Stimulated activated naive CD8-positive, alpha-beta T cell treated with anti-CD3 and anti-CD28 coated beads, Interleukin-15, amount 100 ng/mL, for 72 hours (primary cell): ENCODE results near the gene RIN1.

Experiments
- ATAC-seq: fragments of 150-1000 bp; cut with Tn5 transposase; 2 replicates; pipeline ENCODE4 v1.10.0; 2021; ENCODE audit warnings: mild to moderate bottlenecking, moderate library complexity
- DNase-seq, 2 donors: peaks; one replicate each; pipeline ENCODE4 v3.0.0; 2021 to 2022
- H3K27ac Mint-ChIP-seq, 2 donors: one replicate each; pipeline ENCODE4 v1.8.0; 2022; ENCODE audit warnings: mild to moderate bottlenecking in 2 of 2, mixed read lengths in 2 of 2, moderate library complexity in 2 of 2
- H3K27me3 Mint-ChIP-seq: one replicate; pipeline ENCODE4 v1.8.0; 2022; ENCODE audit warnings: mixed read lengths
- H3K4me1 Mint-ChIP-seq: one replicate; pipeline ENCODE4 v1.8.0; 2022; ENCODE audit warnings: mild to moderate bottlenecking, mixed read lengths
- H3K4me3 Mint-ChIP-seq, 2 donors: one replicate each; pipeline ENCODE4 v1.8.0; 2022; ENCODE audit warnings: mild to moderate bottlenecking in 2 of 2, mixed read lengths in 2 of 2, moderate library complexity in 1 of 2
- H3K9me3 Mint-ChIP-seq, 2 donors: one replicate each; pipeline ENCODE4 v1.8.0; 2022; ENCODE audit warnings: mixed read lengths in 2 of 2

Gene RIN1

DNA sequence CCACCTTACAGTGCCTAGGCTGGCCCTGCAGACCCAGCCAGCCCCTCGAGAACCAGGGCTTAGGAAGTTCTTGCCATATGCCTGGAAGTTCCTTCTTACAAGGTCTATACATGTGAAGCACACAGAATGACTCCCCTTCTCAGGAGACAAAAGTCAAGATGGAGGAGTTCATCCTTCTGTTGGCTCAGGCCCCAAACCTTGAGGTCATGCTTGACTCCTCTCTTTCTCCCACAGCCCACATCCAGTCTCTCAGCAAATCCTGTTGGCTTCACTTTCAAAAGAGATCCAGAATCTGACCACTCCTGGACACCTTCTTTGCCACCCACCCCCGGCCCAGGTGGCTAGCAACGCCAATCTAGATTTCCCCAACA lies 17.6 kb downstream of the RIN1 start:
- ATAC-seq, result no peak
- DNase-seq, result no peak
- Mint-ChIP-seq H3K27me3 (no peaks in the 10 kb centered on the region), H3K4me1 (peaks cover 74% of the 10 kb centered on the region), H3K4me3 (peak overlapping the region; percentile 91 to 95), H3K27ac (peak overlapping the region in 1 of 2 donors; percentile 98), H3K9me3 (peaks cover 3 to 10% of the 10 kb centered on the region in 2 donors)

DNA sequence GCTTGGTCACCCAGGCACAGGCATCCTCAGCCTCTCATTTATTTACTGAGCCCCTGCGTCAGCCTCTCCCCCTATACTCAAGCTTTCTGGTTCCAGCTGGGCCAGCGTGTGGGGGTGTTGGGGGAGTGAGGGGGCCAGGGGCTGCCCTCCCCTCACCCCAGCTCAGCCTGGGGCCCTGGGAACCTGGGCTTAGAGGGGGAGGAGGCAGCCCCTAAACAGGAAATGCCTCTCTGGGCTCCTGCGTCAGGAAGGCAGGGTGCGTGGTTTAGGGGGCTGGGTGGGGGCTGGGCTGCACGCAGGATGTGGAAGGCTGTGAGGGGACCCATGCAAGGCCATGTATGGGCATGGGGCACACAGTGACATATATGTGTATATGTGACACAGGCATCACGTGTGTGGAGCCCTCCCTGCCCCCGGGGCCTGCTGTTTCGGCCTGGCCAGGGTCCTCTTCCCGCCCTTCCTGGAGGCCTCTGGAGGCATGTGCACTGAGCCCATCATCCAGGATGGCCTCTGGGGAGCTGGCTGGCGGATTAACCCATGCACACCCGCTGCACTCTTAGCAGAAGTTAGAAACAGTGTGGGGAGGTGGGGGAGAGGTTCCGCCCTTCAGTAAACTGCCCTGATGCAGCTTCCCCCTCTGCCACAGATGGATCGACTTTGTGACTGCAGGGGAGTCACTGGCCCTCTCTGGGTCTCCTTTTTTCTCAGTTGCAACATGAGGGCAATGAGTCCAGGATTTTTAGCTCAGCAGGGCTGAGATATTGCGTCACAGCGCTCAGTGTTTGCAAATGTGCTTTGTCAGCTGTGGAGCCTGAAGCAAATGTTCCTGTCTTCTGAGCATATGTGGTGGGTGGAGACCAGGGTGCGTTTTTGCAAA lies 18.3 kb downstream of the RIN1 start:
- peak overlapping the region; percentile 96 to 98 for H3K27ac Mint-ChIP-seq
- H3K27me3 Mint-ChIP-seq, result no peaks in the 10 kb centered on the region
- peak; percentile 66 to 79 for DNase-seq
- peaks cover 0 to 10% of the 10 kb centered on the region in 2 donors for H3K9me3 Mint-ChIP-seq
- ATAC-seq, result peak; percentile 83
- peak overlapping the region; percentile 91 to 95 for H3K4me3 Mint-ChIP-seq
- peaks cover 79% of the 10 kb centered on the region for H3K4me1 Mint-ChIP-seq

DNA sequence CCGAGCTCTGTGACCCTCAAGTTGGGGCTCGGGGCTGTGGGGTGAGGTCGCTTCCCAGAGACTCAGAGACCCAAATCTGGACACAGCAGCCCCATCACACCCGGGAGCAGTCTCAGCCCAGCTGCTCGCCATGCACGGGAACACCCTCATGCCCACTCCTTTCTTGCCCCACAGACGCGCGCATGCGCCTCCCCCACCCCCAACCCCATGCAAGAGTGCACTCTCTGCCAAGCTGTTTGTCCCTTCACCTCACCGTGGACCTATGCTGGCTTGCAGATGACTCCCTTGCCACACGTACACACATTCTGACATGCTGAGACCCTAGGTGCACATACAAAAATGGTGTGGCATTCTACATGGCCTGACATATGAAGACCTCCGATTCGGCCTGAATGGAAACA lies 18.9 kb downstream of the RIN1 start:
- DNase-seq, result peak; percentile 70 to 73
- Mint-ChIP-seq H3K4me3 (peak overlapping the region; percentile 91 to 95), H3K27me3 (no peaks in the 10 kb centered on the region), H3K4me1 (peaks cover 75% of the 10 kb centered on the region), H3K27ac (peak overlapping the region; percentile 95 to 98), H3K9me3 (peaks cover 0 to 10% of the 10 kb centered on the region in 2 donors)
- ATAC-seq, result peak; percentile 37

DNA sequence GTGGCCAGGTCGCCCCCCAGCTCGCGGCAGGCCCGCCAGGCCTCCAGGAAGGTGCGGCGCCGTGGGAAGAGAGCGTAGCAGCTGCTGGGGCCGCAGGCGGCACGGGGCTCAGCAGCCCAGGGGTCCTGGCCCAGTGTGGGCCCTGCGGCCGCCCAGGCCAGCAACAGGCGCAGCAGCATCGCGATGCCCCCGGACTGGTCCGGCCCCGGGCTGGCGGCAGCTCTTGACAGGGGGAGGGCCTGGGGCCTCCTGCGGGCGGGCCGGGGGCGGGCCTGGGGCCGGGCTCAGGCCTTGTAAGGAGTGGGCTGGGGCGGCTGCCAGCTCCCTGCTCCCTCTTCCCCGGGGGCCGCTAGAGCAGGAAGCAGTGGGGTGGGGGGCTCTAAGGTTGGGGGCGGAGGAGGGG lies 19.4 kb downstream of the RIN1 start, which contains the start of gene CD248:
CD248 (minus strand) TSS at position 196 of the 403 bp plus-strand sequence; CDS start at position 179, 17 bp downstream.
- H3K4me1 Mint-ChIP-seq, result peaks cover 71% of the 10 kb centered on the region
- H3K9me3 Mint-ChIP-seq, result peaks cover 0 to 10% of the 10 kb centered on the region in 2 donors

DNA sequence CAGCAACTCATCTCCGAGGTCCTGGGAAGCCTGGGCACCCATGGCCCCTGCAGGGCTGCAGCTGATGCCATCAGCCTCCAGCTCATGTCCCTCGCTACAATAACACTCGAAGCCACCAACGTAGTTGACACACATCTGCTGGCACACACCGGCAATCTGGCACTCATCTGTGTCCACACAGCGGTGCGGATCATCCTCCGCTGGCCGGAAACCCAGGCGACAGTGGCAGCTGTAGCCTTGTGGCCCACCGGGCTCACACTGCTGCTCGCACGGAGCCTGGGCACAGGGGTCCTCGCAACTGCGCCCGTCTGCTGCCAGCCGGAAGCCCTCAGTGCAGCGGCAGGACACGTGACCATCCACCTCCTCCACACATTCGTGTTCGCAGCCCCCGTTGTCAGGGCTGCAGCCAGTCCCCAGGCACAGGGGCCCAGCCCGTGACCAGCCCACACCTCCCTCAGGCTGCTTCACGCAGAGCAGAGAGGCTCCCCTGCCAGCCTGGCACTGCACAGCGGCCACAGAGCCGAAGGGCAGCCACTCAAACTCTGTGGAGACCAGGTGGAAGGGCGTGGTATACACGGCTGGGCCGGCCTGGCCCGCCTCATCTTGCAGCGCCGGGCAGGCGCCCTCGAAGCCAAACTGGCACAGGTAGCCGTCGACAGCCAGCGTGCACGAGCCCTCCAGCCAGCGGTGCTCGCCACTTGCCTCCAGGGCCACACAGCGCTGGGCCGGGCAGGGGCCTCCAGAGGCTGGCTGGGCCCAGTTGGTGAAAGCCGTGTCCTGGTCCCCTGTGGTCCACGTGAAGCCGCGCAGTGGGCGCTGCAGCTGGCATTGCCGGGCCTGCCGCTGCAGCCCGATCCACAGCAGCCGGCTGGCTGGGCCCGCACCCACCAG lies 20.1 kb downstream of the RIN1 start:
- Mint-ChIP-seq H3K27me3 (no peaks in the 10 kb centered on the region), H3K4me3 (peak overlapping the region; percentile 91 to 95), H3K4me1 (peaks cover 73% of the 10 kb centered on the region), H3K9me3 (peaks cover 0 to 10% of the 10 kb centered on the region in 2 donors), H3K27ac (peak overlapping the region in 1 of 2 donors; percentile 19)
- DNase-seq (peak; percentile 68 to 71), ATAC-seq (no peak)

More for the DNA sequence above, 19.4 kb downstream of the RIN1 start, which contains the start of gene CD248:
- Mint-ChIP-seq H3K27ac (peak within 1 kb of the TSS; percentile 95 to 98), H3K4me3 (peak within 1 kb of the TSS; percentile 91 to 95), H3K27me3 (no peaks in the 10 kb centered on the region)
- DNase-seq (peak in 1 of 2 donors; percentile 45), ATAC-seq (no peak)

DNA sequence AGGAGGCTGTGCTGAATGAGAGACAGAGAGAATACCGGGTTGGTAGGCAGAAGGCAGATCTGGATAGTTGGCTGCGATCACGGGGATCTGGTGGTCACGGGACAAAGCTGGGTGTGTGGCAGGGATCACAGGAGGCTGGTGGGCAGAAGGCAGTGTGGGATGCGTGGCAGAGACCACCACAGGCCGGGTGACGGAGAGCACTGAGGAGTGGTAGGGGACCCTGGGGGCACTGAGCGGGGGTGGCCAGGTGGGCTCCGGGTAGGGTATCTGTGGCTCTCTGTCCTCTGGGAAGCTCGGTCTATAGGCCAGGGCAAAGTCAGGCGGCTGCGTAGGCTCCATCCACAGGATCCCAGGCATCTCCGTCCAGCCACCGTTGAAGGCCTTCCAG lies 20.7 kb downstream of the RIN1 start:
- H3K27ac Mint-ChIP-seq, result peak overlapping the region; percentile 44 to 92
- no peaks in the 10 kb centered on the region for H3K27me3 Mint-ChIP-seq
- ATAC-seq, result no peak
- H3K4me3 Mint-ChIP-seq, result peak overlapping the region; percentile 91 to 95
- no peak for DNase-seq
- peaks cover 73% of the 10 kb centered on the region for H3K4me1 Mint-ChIP-seq
- peaks cover 0 to 10% of the 10 kb centered on the region in 2 donors for H3K9me3 Mint-ChIP-seq

DNA sequence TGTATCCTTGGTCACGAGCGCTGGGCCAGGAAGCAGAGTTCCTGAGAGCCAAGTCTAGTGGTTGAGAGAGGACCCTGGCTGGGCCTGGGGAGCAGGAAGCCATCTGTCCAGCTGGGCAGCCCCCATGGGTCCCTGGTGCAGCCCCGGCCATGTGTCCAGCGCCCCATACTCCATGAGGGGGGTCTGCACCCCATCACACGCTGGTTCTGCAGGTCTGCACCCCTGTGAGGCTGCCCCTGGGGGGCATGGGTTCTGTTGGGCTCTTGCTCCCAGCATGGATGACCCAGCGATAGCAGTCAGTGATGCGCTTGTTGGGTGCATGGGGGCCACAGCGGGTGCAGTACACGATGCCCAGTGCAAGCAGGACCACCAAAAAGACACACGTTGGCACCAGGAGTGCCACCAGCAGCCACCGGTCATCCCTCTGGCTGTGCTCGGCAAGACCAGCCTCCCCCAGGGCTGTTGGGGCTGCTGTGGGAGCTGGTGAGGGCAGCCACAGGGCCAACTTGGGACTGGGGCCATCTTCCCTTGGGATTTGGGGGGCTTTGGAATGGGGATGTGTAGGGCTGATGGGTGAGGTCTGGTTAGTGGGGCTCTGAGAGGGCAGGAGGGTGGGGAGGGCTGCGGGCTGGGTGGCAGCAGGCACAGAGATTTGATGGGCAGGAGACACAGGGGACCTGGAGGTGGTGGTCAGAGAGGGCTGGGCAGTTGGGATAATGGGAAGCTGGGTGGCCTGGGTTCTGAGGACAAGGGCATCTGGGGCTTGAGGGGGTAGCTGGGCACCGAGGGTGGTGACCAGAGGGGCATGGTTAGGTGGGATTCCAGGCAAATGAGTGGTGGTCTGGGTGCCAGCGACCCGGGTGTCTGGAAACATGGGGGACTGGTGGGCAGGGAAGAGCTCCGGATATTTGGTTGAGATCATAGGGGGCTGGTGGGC lies 21.4 kb downstream of the RIN1 start:
- no peaks in the 10 kb centered on the region for H3K27me3 Mint-ChIP-seq
- no peak for DNase-seq
- peak overlapping the region; percentile 92 to 95 for H3K27ac Mint-ChIP-seq
- peak overlapping the region; percentile 91 to 95 for H3K4me3 Mint-ChIP-seq
- peaks cover 0 to 7% of the 10 kb centered on the region in 2 donors for H3K9me3 Mint-ChIP-seq
- ATAC-seq, result no peak
- H3K4me1 Mint-ChIP-seq, result peaks cover 69% of the 10 kb centered on the region

DNA sequence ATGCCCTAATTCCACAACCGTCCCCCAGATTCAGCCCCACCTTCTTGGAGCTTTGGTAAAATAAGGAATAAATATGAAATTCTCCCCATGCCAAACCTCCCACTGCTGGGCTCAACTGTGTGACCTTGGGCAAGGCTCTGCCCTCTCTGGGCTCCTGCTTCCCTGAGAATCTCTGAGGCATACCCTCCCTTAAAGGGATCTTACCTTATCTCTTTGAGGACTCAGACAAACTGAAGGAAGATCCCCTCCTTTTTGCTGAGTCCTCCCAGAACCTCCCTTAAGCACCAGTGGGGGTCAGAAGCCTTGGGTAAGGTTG lies 22.1 kb downstream of the RIN1 start:
- Mint-ChIP-seq H3K9me3 (peaks cover 0 to 2% of the 10 kb centered on the region in 2 donors), H3K27ac (peak overlapping the region in 1 of 2 donors; percentile 95), H3K4me1 (peaks cover 62% of the 10 kb centered on the region), H3K27me3 (no peaks in the 10 kb centered on the region), H3K4me3 (peak overlapping the region; percentile 91 to 95)
- ATAC-seq (no peak), DNase-seq (no peak)

DNA sequence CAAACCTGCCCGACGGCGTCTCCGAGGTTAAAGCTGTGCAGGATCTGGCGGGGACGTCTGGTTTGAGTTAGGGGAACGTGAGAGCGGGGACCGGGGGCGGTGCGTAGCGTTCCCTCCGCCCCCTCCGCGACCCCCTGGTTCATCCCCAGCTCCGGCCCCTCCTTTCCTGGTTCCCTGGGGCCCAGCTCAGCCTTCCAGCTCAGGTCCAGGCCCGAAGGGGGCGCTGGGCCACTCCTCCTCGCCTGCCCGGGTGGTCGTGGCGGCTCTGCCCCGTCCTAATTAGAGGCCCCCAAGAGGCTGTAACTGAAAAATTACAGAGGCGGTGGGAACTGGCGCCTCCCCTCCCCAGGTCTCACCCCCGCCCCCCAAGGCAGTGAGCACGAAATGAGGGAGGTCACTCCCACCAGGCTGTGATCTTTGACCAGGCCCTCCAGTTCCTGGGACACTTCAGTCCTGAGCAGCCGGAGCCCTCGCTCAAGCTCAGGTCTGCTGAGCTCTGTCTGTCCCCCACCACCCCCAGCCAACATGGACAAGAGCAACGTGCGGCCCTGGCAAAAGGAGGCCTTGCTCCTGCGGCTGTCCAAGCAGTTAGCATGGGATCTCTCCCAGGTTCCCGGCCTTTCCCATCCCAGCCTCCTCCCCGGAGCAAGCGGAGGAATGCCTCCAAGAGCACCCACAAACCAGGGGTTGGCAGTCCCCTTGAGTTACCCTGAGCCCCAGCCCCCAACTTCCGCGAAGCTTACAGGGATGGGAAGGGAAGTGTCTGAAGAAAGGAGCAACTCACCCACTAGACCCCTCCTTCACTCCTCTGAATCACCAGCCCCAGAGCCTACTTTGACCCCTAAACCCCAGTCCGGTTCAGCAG lies 22.7 kb downstream of the RIN1 start:
- no peak for ATAC-seq
- H3K27ac Mint-ChIP-seq, result peak overlapping the region; percentile 65 to 95
- peaks cover 56% of the 10 kb centered on the region for H3K4me1 Mint-ChIP-seq
- no peaks in the 10 kb centered on the region for H3K9me3 Mint-ChIP-seq
- DNase-seq, result no peak
- H3K27me3 Mint-ChIP-seq, result no peaks in the 10 kb centered on the region
- peak overlapping the region; percentile 91 to 95 for H3K4me3 Mint-ChIP-seq

DNA sequence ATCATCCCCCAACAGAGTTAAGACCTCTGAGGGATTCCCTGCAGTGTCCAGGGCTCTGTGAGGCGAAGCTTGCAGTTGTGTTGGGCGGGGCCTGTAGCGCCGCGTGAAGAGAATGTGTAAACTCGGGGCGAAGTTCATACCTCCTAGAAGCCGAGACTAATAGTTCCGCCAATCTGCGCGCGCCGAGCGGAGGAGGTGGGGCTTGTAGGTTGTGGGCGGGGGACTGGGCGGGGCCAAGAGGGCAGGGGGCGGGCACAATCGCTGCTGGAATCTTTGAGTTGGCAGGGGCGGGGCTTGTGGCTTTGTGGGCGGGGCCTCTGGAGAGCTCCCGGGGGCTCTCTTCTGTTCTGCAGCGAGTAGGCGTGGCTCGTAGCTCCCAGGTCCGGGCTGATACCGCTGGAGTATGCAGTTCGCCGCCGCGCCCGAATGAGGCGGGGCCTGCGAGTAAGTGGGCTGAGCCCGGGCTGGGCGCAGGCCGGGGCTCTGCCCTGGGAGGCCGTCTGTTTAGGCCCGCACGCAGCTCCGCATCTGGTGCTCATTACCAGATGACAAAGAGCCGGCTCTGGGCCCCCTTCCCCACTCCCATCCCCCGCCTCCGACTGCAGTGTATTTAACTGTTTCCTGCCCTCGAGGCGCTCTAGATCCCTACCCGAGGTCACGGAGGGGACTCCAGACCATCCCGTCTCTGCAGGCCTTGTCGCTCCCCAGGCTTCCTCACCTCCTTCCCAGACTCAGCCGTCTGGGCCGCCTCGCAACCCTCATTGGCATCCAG lies 23.5 kb downstream of the RIN1 start:
- Mint-ChIP-seq H3K27me3 (no peaks in the 10 kb centered on the region), H3K27ac (peak overlapping the region; percentile 98 to 99), H3K4me1 (peaks cover 48% of the 10 kb centered on the region), H3K9me3 (no peaks in the 10 kb centered on the region), H3K4me3 (peak overlapping the region; percentile 91 to 95)
- DNase-seq, result peak; percentile 99
- ATAC-seq, result peak; percentile 78

DNA sequence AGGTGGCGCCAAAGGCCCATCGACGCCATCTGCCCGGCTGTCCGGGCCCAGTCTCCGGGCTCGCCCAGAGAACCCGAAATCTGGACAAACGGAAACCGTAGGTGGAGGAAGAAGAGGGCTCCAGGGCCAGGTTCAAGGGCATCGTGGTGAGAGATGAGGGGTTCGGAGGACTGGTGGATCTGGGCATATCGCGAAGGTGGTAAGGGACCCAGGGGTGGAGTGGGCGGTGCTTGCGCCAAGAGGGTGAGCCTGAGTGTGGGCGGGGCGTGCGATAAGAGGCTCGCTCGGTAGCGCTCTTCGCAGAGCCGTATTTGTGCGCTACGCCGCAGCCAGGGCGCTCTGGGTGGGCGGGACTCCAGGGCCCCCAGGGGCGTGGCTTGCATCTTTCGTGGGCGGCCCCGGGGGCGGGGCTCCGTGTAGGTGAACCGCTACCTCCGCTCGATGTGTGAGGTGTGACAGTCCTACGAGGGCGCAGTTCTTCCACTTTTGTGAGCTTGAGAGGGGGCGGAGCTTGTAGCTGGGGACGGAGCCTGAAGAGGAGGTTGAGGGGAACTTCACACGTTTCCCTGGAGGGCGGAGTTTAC lies 24.2 kb downstream of the RIN1 start:
- Mint-ChIP-seq H3K27me3 (no peaks in the 10 kb centered on the region), H3K4me1 (peaks cover 41% of the 10 kb centered on the region), H3K4me3 (peak overlapping the region; percentile 91 to 95), H3K27ac (peak overlapping the region; percentile 98 to 99), H3K9me3 (no peaks in the 10 kb centered on the region)
- peak; percentile 77 for ATAC-seq
- peak; percentile 99 to 100 for DNase-seq

DNA sequence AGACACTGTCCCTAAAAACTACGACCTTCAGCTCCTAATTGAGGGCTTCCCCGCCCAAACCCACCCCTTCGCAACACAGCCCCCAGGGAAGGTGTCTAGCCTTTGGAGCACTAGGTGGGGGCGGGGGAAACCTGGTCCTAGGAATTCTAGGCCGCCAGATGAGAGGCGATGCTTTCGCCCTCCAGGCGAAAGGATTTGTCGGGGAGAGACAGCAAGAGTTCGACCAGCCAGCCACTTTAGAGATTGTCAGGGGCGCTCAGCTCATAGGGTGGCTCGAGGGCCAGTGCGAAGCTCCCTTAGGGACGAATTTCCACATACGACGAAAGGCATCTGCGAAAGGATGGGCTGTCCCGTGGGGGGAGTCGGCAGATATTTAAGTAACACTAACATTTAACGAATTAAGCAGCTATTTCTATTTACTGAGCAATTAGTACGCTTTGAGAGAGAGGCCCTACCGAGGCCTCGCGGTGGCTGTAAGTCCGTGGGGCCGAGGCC lies 24.7 kb downstream of the RIN1 start:
- DNase-seq (no peak), ATAC-seq (no peak)
- Mint-ChIP-seq H3K9me3 (no peaks in the 10 kb centered on the region), H3K27me3 (no peaks in the 10 kb centered on the region), H3K27ac (peak overlapping the region; percentile 96 to 99), H3K4me3 (peak overlapping the region; percentile 91 to 95), H3K4me1 (peaks cover 40% of the 10 kb centered on the region)
